GM10847 (cell line): ENCODE measurements around the gene HECTD4.

ENCODE experiments used
- POLR2A ChIP-seq: IDR thresholded peaks from 2 replicates; pipeline ENCODE4 v1.6.1; 2011; ENCODE audit not compliant: insufficient read length; ENCODE audit errors: extremely low read depth

The HECTD4 gene

GRCh38 chr12:112374166-112374740 lies 8.0 kb downstream of the HECTD4 start:
- no peak for TF ChIP-seq POLR2A

GRCh38 chr12:112370868-112371510 lies 11.2 kb downstream of the HECTD4 start:
- TF ChIP-seq POLR2A, result no peak

- TF ChIP-seq POLR2A, result no peak
These were observed 12.0 kb downstream of the HECTD4 start for GRCh38 chr12:112370199-112370598.

GRCh38 chr12:112368856-112369255 lies 13.4 kb downstream of the HECTD4 start:
- TF ChIP-seq POLR2A, result no peak

- TF ChIP-seq POLR2A, result no peak
These were observed 14.3 kb downstream of the HECTD4 start for GRCh38 chr12:112367965-112368364.

- TF ChIP-seq POLR2A, result no peak
These were observed 19.9 kb downstream of the HECTD4 start for GRCh38 chr12:112362310-112362709.

GRCh38 chr12:112361271-112361670 lies 21.0 kb downstream of the HECTD4 start:
- TF ChIP-seq POLR2A, result no peak

GRCh38 chr12:112359290-112359689 lies 22.9 kb downstream of the HECTD4 start:
- no peak for TF ChIP-seq POLR2A

GRCh38 chr12:112357214-112357613 lies 25.0 kb downstream of the HECTD4 start:
- TF ChIP-seq POLR2A, result no peak

- no peak for TF ChIP-seq POLR2A
These were observed 27.8 kb downstream of the HECTD4 start for GRCh38 chr12:112354399-112354798.

GRCh38 chr12:112353393-112353792 lies 28.8 kb downstream of the HECTD4 start:
- no peak for TF ChIP-seq POLR2A

- TF ChIP-seq POLR2A, result no peak
These were observed 29.3 kb downstream of the HECTD4 start for GRCh38 chr12:112352921-112353320.

- TF ChIP-seq POLR2A, result no peak
These were observed 31.3 kb downstream of the HECTD4 start for GRCh38 chr12:112350593-112351592.

- TF ChIP-seq POLR2A, result no peak
These were observed 32.8 kb downstream of the HECTD4 start for GRCh38 chr12:112349431-112349830.

GRCh38 chr12:112347581-112347982 lies 34.6 kb downstream of the HECTD4 start:
- no peak for TF ChIP-seq POLR2A

GRCh38 chr12:112346194-112346593 lies 36.0 kb downstream of the HECTD4 start:
- no peak for TF ChIP-seq POLR2A
